ENCODE data around the gene NRXN3.

The NRXN3 gene

GRCh38 chr14:78752518-78753188 is 582.5 kb downstream of the NRXN3 start:
- peak; percentile 3 for DNase-seq

GRCh38 chr14:78754059-78754458 is 583.9 kb downstream of the NRXN3 start:
- no peak for DNase-seq

- peak; percentile 17 for DNase-seq
Observed at GRCh38 chr14:78758333-78758732, 588.2 kb downstream of the NRXN3 start.

GRCh38 chr14:78762331-78762730 is 592.2 kb downstream of the NRXN3 start:
- no peak for DNase-seq

- no peak for DNase-seq
Observed at GRCh38 chr14:78763746-78764145, 593.6 kb downstream of the NRXN3 start.

GRCh38 chr14:78764240-78764639 is 594.1 kb downstream of the NRXN3 start:
- no peak for DNase-seq

GRCh38 chr14:78764645-78765044 is 594.5 kb downstream of the NRXN3 start:
- no peak for DNase-seq

- no peak for DNase-seq
Observed at GRCh38 chr14:78767436-78767835, 597.3 kb downstream of the NRXN3 start.

- no peak for DNase-seq
Observed at GRCh38 chr14:78782551-78782950, 612.4 kb downstream of the NRXN3 start.

GRCh38 chr14:78785265-78785664 is 615.1 kb downstream of the NRXN3 start:
- DNase-seq = no peak

- DNase-seq = no peak
Observed at GRCh38 chr14:78788467-78789360, 618.5 kb downstream of the NRXN3 start.

- DNase-seq = no peak
Observed at GRCh38 chr14:78790271-78790670, 620.1 kb downstream of the NRXN3 start.

GRCh38 chr14:78798757-78799156 is 628.6 kb downstream of the NRXN3 start:
- no peak for DNase-seq

- DNase-seq = no peak
Observed at GRCh38 chr14:78805570-78805969, 635.4 kb downstream of the NRXN3 start.

- no peak for DNase-seq
Observed at GRCh38 chr14:78823035-78823434, 652.9 kb downstream of the NRXN3 start.

- DNase-seq = no peak
Observed at GRCh38 chr14:78823516-78823915, 653.3 kb downstream of the NRXN3 start.

GRCh38 chr14:78829274-78829673 is 659.1 kb downstream of the NRXN3 start:
- DNase-seq = no peak

- no peak for DNase-seq
Observed at GRCh38 chr14:78834766-78835451, 664.7 kb downstream of the NRXN3 start.

GRCh38 chr14:78835909-78836308 is 665.7 kb downstream of the NRXN3 start:
- DNase-seq = no peak

GRCh38 chr14:78836777-78837176 is 666.6 kb downstream of the NRXN3 start:
- DNase-seq = peak; percentile 4

- DNase-seq = no peak
Observed at GRCh38 chr14:78838959-78839358, 668.8 kb downstream of the NRXN3 start.

GRCh38 chr14:78840898-78841297 is 670.7 kb downstream of the NRXN3 start:
- DNase-seq = no peak

GRCh38 chr14:78847801-78848200 is 677.6 kb downstream of the NRXN3 start:
- no peak for DNase-seq

Measured in NCI-H2029 (cell line).